Measurements from ENCODE around the gene RBCK1. TPM values are rescaled to one million over a fixed set of nuclear protein-coding genes. Genes with fewer than 3 reads are reported as not detected.

Gene RBCK1
- total and polyA plus RNA-seq, 8 donors, result 89.6 to 104 (median 98.7) TPM

DNA sequence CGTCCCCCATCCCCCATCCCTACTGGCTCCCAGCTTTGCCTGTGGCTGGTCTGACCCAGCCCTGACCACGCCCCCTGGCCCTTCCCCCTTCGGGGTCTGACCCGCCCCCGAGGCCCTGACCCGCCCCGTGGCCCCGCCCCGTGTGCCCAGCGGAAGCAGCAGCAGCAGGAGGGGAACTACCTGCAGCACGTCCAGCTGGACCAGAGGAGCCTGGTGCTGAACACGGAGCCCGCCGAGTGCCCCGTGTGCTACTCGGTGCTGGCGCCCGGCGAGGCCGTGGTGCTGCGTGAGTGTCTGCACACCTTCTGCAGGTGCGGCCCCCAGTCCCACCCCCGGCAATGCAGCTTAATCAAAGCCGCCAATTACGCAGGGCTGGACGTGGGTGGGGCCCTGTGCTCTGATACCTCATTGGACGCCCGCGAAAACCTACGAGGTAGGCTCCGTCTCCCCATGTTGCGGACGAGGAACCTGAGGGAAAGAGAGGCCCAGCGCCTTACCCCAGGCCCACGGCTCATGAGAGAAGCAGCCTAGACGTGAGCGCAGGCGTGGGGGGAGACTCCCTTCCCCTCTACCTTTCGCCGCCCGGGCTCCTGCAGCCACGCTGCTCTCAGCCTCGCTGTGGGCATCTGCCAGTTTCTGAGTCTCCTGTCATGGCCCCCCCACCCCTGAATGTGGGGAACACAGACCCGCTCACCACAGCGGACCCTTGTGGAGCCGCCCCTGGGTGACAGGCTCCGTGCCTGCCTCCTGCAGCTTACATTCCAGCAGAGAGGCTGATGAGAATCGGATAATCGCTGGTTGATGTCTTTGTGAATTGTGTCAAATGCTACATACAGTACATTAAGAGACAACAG lies 12.8 kb downstream of the RBCK1 start:
- intact Hi-C loops (cut with DNase I), result no loop called here
- Histone ChIP-seq H3K27me3 (no peaks in the 10 kb centered on the region), H3K36me3 (peaks cover 0 to 87% of the 10 kb centered on the region in 2 donors), H3K4me3 (no peak overlapping the region), H3K4me1 (peaks cover 0 to 8% of the 10 kb centered on the region in 2 donors), H3K9me3 (no peaks in the 10 kb centered on the region), H3K27ac (no peak overlapping the region)
- no peak for ATAC-seq
- TF ChIP-seq, protein P1, sequence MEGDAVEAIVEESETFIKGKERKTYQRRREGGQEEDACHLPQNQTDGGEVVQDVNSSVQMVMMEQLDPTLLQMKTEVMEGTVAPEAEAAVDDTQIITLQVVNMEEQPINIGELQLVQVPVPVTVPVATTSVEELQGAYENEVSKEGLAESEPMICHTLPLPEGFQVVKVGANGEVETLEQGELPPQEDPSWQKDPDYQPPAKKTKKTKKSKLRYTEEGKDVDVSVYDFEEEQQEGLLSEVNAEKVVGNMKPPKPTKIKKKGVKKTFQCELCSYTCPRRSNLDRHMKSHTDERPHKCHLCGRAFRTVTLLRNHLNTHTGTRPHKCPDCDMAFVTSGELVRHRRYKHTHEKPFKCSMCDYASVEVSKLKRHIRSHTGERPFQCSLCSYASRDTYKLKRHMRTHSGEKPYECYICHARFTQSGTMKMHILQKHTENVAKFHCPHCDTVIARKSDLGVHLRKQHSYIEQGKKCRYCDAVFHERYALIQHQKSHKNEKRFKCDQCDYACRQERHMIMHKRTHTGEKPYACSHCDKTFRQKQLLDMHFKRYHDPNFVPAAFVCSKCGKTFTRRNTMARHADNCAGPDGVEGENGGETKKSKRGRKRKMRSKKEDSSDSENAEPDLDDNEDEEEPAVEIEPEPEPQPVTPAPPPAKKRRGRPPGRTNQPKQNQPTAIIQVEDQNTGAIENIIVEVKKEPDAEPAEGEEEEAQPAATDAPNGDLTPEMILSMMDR (IDR thresholded peaks at IDR 0.05), result no peak
- DNase-seq, result peak in 1 of 4 donors; percentile 91

DNA sequence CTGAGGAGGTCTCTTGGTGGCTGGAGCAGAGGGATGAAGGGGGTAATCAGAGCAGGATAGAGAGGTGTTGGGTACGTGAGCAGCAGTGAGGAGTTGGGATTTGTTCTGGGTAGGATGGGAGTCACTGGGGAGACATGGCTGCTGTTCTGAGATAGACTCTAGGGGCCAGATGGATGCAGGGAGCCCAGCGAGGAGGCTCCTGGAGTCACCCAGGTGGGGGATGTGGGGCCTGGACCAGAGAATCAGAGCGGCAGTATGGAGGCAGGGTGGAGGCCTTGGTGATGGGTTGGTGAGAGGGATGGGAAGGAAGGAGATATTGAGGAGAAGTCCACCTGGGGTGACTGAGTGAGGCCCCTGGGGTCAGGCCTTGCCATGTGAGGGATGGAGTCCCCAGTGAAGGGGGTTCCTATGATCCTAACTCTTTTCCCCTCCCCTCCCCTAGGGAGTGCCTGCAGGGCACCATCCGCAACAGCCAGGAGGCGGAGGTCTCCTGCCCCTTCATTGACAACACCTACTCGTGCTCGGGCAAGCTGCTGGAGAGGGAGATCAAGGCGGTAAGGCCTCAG lies 13.7 kb downstream of the RBCK1 start:
- TF ChIP-seq, protein P1 (IDR thresholded peaks at IDR 0.05), result no peak
- ATAC-seq (no peak), DNase-seq (no peak)
- no peaks in the 10 kb centered on the region for H3K27me3 ChIP-seq
- H3K27ac ChIP-seq, result no peak overlapping the region
- H3K36me3 ChIP-seq, result peaks cover 0 to 88% of the 10 kb centered on the region in 2 donors
- peaks cover 0 to 1% of the 10 kb centered on the region in 2 donors for H3K4me1 ChIP-seq
- H3K4me3 ChIP-seq, result no peak overlapping the region
- no peaks in the 10 kb centered on the region for H3K9me3 ChIP-seq
- intact Hi-C loops (cut with DNase I), result no loop called here

DNA sequence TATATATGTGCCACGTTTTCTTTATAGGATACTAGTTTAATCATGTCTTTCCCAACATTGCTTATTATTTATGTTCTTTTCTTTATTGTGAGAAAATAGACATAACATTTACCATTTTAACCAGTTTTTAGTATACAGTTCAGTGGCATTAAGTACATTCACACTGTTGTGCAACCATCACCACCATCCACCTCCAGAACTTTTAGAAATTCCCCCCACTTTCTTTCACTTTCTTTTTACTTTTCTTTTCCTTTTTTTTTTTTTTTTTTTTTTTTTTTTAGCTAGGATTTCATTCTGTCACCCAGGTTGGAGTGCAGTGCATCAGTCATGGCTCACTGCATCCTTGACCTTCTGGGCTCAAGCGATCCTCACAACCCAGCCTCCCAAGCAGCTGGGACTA lies 18.5 kb downstream of the RBCK1 start:
- TF ChIP-seq, protein P1 (IDR thresholded peaks at IDR 0.05), result no peak
- intact Hi-C loops (cut with DNase I), result no loop called here
- DNase-seq (no peak), ATAC-seq (no peak)
- Histone ChIP-seq H3K27ac (no peak overlapping the region), H3K9me3 (no peaks in the 10 kb centered on the region), H3K36me3 (peaks cover 0 to 93% of the 10 kb centered on the region in 2 donors), H3K4me1 (no peaks in the 10 kb centered on the region), H3K27me3 (no peaks in the 10 kb centered on the region), H3K4me3 (no peak overlapping the region)

DNA sequence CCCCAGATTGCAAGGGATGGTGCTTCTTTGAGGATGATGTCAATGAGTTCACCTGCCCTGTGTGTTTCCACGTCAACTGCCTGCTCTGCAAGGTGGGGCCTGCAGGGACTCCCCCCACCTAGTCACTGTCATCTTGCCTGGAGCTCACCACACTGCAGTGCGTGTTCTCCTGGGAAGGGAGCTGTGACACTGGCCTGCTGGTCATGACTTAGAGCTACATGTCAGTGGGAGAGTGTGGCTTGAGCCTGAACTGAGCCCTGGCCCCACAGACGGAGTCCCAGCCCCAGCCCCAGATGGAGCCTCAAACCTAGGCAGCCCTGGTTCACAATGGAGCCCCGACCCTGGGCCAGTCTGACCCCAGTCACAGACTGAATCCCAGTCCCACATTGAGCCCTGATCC lies 19.3 kb downstream of the RBCK1 start:
- Histone ChIP-seq H3K27ac (no peak overlapping the region), H3K9me3 (no peaks in the 10 kb centered on the region), H3K4me1 (no peaks in the 10 kb centered on the region), H3K36me3 (peaks cover 0 to 93% of the 10 kb centered on the region in 2 donors), H3K4me3 (no peak overlapping the region), H3K27me3 (no peaks in the 10 kb centered on the region)
- TF ChIP-seq, protein P1 (IDR thresholded peaks at IDR 0.05), result no peak
- ATAC-seq (no peak), DNase-seq (no peak)
- intact Hi-C loops (cut with DNase I), result no loop called here

DNA sequence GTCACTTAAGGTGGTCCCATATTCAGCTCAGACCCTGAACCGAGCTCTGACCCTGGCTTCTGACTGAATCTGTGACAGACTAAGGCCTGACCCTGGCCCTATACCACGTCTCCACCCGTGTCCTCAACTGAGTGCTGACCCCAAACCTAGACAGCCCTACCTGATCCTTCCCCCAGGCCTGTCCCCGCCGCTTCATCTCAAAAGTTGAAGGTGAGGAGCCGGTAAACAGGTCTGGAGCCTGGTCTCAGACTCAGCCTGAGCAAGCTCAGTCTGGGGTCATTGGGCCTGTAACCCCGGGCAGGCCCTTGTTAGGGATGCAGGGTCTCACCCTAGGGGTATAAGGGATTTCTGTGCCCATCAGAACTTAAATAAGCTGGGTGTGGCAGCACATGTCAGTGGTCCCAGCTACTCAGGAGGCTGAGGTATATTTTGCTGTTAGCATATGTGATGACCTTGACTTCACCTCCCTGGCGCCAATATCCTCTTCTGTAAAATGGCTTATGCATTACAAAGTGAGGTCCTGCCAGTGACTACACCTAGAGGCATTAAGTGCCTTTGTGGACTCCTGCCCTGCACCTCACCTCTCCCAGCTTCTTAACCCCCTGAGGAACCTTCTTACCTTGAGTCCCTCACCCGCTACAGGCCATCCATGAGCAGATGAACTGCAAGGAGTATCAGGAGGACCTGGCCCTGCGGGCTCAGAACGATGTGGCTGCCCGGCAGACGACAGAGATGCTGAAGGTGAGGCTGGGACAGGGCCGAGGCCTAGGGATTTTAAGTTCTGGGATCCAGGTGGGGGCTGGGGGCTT lies 20.0 kb downstream of the RBCK1 start:
- ATAC-seq (no peak), DNase-seq (no peak)
- peaks cover 0 to 93% of the 10 kb centered on the region in 2 donors for H3K36me3 ChIP-seq
- no peaks in the 10 kb centered on the region for H3K9me3 ChIP-seq
- no peaks in the 10 kb centered on the region for H3K4me1 ChIP-seq
- intact Hi-C loops (cut with DNase I), result no loop called here
- H3K27ac ChIP-seq, result no peak overlapping the region
- H3K27me3 ChIP-seq, result no peaks in the 10 kb centered on the region
- H3K4me3 ChIP-seq, result no peak overlapping the region
- TF ChIP-seq, protein P1 (IDR thresholded peaks at IDR 0.05), result no peak

All from left lung (tissue), 10 donors.